EH (cell line): ENCODE data around the gene STX8.

Experiments
- DNase-seq: peaks from one replicate; pipeline ENCODE4 v3.0.0-alpha.2; 2015; ENCODE audit warnings: low read depth

Gene STX8

DNA sequence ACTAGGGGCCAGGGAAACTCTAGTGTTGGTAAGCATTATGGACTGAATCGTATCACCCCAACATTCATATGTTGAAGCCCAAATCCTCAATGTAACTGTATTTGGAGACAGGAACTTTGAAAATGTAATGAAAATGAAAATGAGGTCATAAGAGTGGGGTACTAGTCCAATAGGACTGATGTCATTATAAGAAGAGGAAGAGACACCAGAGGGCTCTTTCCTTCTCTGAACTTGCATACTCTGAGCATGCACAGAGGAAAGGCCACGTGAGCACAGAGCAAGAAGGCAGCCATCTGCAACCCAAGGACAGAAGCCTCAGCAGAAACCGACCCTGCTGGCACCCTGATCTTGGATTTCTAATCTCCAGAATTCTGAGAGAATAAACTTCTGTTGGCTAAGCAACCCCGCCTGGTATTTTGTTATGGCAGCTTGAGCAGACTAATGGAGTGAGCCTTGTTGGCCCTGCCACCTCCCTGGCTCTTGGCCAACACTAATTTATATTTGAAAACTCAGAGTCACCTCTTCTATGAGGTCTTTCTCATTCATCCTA, 280.9 kb downstream of the STX8 start:
- no peak for DNase-seq

DNA sequence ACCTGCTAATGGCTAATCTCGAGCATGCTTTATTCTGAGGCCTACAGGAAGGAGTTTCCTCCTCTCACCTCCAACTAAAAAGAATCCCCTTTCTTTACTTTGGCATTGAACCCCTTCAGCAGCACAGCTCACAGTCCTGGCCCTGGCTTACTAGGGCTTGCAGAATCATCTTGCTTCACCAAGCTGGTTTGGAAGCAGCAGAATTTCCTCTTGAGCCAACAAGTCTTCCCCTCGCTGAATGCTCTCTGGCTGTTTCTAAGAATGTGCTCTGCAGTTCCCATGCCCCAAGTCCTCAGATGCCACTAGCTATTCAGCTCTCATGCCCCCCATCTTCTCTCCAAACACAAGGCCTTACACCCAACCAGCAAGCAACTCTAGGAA, 283.1 kb downstream of the STX8 start:
- DNase-seq, result no peak

DNA sequence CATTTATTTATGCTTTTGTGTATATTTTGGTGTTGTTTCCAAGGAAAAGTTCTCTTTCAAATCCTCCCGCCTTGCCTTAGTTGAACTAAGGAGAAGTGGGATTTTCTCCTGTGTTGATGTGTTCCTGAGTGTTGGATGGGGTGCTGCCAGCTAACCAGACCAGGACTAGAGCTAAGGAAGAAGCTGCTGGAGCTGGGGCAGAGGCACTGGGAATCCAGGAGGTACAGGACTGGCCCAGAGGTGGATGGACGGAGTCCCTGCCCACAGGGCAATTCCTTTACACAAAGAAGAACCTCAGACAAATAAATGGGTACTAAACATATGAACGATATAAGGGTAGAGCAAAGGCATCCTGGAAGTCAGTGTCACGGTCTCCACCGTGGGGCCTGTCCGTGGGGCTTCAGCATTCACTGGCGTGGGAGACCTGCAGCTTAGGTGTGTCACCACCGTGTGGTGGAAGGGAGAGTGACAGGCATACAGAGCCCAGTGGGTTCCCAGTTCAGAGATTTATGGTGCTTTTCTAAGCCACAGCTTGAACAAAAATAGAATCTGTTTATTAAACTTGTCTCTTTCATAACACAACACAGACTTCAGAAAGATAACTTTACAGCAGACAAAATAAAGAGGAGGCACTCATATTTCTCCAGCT, 283.6 kb downstream of the STX8 start:
- peak; percentile 25 for DNase-seq

DNA sequence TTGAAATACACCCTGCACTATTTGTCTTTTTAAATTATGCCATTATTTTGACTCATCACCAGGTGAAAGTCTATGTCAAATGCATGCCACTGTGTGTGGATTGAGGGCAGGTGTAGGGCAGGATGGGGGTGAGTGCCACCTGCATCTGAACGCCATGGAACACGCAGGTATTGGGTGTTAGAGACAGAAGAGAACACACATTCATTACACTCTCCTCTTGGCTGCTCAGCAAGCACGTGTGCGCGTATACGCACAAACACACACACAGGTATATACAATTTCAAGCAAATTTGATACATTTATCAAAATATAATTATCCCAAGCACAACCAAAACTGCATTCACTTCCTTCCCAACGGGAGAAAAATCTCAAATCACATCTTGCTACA, 285.4 kb downstream of the STX8 start:
- no peak for DNase-seq

DNA sequence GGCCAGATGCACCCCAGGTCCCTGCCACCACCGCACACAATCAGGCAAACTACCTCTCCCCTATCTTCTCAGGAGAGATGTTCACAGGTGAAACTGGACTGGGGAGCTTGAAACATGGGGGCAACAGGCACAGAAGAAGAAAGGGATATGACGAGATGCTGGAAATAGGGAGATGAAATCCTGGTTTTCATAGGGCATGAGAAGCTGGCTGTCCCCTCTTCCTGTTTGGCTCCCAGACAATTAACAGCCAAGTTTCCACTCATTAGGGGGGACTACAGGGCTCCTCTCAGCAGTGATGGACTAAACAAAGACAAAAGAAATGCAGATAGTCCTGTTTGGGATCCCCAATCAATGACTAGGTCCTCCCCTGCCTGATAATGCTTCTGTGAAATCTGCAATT, 288.3 kb downstream of the STX8 start:
- DNase-seq, result no peak

DNA sequence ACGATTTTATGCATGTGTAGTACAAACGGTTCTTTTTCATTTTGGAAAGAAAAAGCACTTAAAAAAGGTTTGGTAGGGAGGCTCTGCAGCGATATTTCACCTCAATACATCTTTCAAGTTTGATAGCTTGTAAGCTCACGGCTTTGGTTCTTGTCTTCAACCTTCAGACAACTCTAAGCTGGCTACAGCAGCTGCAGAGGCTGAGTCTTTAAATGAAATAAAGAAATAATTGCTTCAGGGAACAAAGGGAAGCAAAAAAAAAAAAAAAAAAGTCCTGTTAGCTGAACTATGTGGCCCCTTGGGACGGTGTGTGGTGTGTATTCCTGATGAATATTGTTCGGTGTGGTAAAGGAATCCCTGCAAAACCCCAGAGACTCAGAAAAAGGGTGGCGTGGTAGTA, 289.2 kb downstream of the STX8 start:
- DNase-seq, result no peak

DNA sequence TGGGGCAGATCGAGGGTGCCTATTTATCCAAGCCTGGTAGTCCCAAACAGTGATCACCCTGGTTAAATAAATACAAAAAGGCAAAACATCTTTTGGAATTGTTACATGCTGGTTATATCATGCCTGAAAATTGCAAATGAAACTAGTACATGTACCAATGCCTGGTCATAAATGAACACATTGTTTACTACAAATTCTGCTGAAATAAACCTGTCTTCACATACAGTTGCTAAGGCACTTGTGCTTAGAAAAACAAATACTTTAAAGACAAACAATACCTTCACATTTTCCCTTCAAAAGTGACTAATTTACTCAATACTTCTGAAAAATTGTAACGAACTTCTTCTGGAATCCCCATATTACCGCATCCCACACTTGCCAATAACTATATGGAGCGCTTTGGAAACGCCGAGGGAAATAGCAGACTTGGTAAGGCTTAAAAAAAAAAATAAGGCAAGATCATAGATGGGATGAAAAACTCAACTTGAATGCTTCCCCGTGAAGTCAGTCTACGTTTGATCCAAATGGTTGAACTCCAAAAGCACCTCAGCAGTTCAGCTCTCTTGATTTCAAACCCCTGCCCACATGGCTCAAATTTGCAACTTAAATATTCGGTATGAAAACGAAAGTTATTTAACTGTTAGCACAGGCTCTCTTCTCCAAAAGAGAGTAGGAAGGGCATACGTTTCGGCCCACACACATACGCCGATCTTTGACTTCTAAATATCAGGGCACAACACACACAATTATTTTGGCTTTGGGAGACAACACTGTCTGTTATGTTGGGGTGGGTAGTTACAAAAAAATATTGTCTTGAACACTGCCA, 289.8 kb downstream of the STX8 start:
- DNase-seq, result no peak

DNA sequence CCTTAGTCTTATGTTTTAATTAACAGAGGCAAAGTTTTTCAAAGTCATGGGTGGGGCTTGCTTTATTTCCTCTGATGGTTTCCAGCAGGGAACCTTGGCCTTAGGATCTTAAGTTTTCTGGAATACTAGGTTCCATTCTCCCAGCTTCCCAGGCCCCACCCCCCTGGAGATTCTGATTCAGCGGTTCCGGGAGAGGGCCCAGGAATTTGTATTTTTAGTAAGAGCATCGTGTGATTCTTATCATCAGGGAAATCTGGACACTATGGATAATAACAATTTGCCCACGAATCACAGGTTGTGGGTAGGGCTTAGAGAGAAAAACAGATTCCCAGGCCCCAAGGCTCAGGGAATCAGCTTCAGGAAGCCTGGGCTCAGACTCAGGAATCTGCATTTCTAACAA, 290.7 kb downstream of the STX8 start:
- DNase-seq, result peak; percentile 47

DNA sequence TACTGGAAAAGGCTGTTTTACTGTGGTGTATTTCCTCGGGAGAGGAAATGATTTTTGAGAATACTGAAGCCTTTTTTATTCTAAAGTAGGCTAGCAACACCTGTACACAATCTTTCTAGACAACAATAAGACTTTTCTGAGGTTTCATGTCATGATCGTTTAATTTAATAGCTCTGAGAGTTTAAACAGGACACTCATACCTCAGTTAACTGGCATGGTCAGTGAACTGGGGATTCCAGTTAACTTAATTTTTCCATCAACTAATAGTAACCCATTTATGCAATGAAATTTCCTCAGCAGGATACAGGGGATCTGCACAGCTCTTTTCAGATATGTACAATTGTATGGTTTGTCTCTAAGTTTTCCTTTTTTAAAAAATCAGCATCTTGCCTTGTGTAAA, 291.7 kb downstream of the STX8 start:
- no peak for DNase-seq

DNA sequence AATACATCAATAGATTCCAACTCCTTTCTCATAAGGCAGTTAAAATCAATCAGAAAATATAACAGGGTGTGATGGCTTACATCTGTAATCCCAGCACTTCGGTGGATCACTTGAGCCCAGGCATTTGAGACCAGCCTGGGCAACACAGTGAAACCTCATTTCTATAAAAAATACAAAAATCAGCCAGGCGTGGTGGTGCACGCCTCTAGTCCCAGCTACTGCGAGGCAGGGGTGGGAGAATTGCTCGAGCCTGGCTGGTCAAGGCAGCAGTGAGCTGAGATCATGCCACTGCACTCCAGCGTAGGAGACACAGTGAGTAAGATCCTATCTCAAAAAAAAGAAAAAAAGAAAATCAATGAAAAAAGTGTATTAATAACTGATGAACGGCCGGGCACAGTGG, 295.7 kb downstream of the STX8 start:
- no peak for DNase-seq

DNA sequence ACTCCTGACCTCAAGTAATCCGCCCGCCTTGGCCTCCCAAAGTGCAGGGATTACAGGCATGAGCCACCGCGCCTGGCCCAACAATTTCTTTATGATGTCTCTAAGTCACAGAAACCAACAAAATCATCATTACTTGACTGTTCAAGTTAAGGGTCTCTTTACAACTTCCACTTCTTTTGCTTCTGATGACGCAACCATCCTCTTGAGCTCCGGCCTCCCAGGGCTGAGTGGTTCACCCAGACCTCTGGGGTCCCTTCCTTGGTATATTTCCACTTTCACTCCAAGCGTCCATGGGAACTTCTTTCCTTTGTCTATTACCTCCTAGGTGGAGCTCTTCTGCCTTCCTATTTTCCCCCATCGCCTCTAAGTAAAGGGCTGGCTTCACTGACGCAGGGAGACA, 300.6 kb downstream of the STX8 start:
- DNase-seq, result no peak

DNA sequence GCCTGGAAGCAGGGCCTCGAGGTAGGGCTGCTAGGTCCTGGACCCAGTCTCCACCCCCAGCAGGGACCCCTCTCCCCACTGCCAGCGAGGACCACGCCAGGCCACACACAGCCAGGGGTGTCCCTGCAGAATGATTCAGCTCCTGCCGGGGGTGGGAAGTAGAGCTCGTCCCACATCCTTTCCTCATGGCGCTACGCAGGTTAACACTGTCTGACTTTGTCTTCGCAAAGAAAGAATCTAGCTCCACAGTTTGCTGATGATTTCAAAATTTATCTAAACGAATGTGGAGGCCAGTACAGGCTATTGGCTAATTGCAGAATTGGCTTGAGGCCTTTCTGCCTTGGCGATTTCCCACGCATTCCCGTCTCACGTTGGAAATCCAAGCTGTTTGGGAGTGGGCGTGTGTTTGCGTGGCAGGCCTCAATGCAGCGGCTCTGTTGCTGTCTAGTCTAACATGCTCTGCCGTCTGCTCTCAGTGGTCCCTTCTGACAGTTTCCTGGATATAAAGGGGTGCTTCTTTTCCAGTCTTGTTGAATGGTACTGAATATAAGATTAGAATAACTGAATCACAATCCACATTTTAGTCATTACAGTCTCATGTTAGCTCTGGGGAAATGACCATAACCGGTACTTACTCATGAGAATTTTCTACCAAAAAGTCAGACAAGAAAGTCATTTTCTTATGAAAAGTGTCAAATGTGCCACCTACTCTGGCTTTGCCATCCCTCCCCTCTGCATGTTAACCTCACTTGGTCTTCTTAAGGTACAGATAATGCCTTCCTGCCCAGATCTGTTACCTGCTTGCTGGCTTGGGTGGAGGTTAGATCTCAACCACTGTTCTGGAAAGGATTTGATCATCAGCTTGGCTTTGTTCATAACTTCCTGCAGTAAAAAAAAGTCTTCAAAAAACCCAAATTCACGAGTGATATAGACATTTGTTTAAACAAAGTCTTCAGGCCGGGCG, 301.9 kb downstream of the STX8 start:
- DNase-seq, result no peak

DNA sequence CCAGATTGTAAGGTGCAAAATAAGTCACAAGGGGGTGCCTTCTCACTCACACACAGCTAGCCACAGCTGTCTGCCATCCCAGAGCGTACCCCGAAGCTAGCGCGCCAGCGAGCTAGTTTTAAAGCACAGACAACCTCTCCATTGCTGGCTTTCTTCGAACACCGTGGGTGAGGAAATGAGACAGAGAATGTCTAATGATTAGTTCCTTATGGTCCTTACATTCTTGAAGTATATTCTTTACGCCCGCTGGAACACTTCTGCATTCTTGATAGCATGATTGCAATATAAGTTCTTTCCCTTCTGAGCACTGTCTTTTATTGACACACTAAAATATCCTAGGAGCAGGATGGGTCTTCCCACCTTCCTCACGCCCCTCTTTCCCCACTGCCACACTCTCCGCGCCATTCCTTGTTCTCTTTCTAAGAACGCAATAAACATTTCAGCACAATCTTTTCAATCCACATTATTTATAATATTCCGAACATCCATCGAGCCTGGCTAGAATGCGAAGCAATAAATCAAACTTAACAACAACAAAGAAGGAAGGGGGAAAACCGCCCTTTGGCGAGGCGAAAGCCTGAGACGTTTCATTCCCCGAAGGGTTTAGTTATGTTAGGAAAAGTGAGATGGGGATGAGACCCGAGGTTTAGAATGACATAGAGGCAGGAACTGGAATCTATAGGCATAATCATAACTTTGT, 303.0 kb downstream of the STX8 start:
- no peak for DNase-seq

DNA sequence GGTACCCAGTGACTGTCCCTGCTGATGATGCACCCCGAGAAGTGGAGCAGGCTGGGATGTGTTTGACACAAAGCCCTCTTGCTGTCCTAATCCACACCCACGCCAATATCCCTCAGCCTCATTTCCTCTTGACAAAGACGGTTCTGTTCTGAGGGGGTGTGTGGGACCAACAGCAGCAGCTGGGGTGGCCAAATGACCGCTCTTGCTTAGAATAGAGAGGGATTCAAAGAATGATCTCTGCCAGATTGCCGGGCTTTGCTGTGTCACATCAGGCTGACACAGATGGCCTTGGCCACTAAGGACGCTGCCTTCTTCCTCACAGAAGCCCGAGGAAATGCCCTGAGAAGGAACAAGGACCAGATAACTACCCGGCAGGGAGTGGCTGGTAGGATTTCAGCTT, 303.6 kb downstream of the STX8 start:
- DNase-seq, result no peak

DNA sequence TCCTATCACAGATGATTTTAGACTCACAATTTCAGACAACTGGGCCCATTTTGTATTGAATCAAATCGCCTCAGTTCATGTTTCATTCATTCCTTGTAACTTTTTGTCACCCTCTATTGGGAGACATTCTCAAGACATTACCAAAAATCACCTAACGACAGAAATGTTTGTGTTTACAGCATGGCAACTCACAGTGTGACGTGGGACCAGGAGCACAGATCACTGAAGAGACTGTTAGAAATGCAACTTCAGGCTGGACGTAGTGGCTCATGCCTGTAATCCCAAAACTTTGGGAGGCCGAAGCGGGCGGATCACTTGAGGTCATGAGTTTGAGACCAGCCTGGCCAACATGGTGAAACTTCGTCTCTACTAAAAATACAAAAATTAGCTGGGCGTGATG, 304.7 kb downstream of the STX8 start:
- no peak for DNase-seq

DNA sequence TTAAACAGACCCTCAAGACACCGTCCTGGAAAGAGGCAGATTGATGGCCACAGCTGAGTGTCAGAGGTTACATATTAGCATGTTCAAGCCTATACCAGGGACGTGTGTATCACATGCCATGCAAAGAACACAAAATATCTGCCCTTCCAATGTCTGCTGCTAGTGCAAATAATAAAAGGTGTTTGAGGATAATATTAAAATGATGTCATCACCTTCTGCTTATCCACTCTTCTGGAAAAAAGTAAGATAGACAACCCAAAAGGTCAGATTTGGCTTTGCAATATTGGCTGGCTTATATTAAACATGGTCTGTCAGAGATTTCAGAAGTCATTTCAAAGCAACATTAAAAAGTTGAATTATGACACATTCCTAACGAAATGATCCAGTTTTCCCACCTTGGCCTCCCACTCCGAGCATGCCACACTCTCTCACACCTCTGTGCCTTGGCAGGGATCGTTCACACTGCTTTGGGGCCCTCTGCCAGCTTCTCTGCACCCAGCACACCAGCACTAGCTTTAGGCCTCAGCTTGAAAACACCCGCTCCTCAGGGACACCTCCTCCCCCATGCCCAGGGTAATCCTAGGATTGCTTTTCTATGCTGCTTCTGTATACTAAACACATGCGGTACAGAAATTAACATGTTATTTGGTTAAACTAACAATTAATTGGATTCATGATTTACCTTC, 306.1 kb downstream of the STX8 start:
- no peak for DNase-seq

DNA sequence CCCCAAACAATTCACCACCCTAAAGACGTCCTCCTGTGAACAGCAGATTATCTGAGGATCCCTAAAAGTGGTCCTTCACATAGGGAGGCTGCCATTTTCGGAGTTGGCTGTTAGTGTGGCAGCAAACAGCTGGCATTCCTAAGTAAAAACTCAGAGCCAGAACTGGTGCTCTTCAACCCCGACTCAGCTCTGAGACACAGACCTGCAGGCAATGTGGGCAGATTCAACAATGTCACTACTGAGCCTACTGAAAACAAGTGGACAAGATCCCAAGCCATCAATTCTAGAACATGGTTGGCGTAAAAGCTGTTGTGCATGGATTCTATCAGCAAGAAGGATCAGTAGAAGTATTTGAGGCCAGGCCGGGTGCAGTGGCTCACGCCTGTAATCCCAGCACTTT, 307.1 kb downstream of the STX8 start:
- DNase-seq, result peak; percentile 7

DNA sequence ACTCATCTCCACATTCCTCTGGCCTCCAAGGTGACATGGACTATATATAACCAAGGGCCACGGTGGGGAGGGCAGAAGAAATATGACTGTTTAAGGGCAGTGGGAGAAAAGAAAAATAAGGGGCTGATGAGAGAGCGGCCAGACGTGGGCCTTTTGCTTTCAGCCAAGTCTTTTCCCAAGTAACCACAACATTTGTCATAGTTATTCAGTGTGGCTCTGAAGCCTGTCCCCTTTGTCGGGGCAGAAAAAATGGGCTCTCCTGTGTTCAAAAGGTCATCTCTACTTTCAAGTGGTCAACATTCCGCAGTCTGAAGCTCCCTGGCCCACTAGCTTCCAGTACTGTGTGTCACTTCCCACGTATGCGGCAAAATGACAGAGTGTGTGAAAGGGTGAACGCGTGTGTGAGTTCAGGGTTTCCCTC, 308.9 kb downstream of the STX8 start:
- DNase-seq, result no peak

DNA sequence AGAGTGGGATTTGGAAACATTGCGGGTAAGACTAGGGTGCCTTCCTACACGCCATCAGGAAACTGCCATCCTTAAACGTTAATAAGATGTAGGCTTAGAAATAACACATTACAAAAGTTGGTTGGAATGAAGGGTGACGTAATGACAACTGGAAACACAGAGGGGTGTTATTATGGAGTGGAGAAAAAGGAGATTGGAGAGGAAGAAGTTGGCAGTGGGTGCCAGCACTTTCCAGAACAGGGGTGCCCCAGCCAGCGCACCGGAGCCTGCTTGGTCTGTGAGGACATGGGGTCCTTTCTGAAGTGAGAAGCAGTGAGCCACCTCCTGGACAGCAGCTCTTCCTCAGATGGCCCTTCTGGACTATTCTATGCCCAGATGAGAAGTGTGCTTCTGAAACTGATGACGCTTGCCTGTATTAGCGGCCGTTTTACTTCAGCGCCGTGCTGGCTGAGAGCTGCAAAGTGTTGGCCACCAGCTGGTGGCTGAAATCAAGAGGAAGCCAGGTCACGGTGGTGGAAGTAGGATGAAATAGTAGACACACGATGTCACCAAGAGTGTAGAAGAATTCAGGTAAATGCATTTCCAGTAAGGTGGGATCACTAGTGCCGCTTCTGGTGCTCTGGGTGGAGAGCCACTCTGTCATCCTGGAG, 309.5 kb downstream of the STX8 start:
- DNase-seq, result no peak
